Superior temporal gyrus (tissue), 1 donor: ENCODE data around the gene TOMM22.

Experiments used
- DNase-seq: peaks from one replicate; pipeline ENCODE4 v3.0.0-alpha.2; 2016; ENCODE audit errors: extremely low spot score

TOMM22 gene

GRCh38 chr22:38696606-38697424 is 15.1 kb downstream of the TOMM22 start:
- peak; percentile 56 for DNase-seq

- peak; percentile 48 for DNase-seq
Measured at GRCh38 chr22:38697425-38698089, 15.8 kb downstream of the TOMM22 start.

GRCh38 chr22:38698407-38699094 is 16.8 kb downstream of the TOMM22 start:
- DNase-seq, result no peak

DNA sequence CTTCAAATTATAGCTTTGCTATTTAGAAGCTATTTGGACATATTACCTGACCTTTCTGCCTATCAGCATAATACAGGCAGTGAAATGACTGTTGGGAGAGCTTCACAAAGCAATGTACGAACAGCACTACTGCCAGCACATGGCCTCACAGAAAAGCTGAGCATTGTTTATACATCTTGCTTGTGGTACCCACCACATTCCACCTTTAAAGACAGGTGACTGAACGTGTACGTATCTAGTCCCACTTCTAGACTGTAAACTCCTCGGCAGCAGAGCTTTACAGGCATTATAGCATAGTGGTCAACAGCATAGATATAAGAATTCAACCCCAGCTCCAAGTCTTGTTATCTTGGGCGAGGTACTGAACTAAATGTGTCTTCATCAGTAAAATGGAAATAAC is 17.4 kb downstream of the TOMM22 start:
- DNase-seq, result peak; percentile 30

DNA sequence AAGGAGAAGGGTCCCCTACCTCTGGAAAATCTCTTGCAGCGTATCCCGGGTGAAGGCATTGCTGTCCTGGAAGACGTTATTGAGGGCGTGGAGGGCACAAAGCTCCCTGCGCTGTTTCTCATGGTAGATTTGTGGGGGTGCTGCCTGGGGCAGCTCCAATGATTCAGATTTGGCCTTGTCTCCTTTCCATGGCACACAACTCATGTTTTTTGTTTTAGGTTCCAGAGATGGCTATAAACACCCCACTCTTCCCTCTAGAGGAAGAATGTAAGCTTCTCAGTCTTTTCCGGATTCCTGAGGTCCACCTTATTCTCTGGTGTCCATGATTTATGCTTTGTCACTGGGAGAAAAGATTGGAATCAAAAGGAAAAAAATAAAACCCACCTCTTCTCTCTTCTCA is 18.0 kb downstream of the TOMM22 start:
- peak; percentile 42 for DNase-seq

- DNase-seq, result peak; percentile 35
Measured at GRCh38 chr22:38700270-38700788, 18.6 kb downstream of the TOMM22 start.

GRCh38 chr22:38700789-38701628 is 19.3 kb downstream of the TOMM22 start, which contains the start of gene JOSD1:
TSS of gene JOSD1 (minus strand) at chr22:38700943. CDS start at chr22:38699987, 956 bp downstream.
- peak; percentile 93 for DNase-seq

DNA sequence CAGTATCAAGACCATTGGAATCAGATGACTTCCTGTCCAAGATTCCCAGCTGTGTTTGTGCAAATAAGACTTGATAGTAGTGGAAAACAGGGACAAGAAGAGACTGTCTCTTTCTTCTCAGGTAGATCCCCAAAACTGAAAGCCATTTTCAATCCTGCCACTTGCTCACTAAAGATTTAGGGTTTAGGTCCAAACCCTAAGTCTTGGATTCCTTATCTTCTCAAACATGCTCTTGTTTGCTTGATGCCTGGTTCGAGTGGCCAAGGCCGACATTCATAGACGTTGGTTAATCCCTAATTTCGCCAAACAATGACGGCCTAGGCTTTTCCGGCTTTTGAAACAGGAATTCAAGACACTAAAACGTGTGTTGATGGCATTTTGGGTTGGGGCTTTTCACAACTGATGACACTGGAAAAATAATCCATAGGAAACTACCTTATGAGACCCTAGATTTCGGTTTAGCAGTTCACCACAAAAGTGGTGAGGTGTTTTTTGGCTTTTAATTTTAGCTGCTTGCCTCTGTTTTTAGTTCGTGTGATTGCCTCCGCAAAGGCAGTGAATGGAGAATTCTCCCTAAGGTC is 23.0 kb downstream of the TOMM22 start:
- DNase-seq, result no peak

GRCh38 chr22:38705235-38706100 is 23.7 kb downstream of the TOMM22 start, which contains the start of gene GTPBP1:
TSS of gene GTPBP1 (plus strand) at chr22:38705944. CDS start at chr22:38705956, 12 bp downstream.
- peak; percentile 100 for DNase-seq

GRCh38 chr22:38706101-38706900 is 24.5 kb downstream of the TOMM22 start:
- DNase-seq, result peak; percentile 46

GRCh38 chr22:38706901-38707195 is 25.1 kb downstream of the TOMM22 start:
- no peak for DNase-seq

- no peak for DNase-seq
Measured at GRCh38 chr22:38707346-38707745, 25.6 kb downstream of the TOMM22 start.

DNA sequence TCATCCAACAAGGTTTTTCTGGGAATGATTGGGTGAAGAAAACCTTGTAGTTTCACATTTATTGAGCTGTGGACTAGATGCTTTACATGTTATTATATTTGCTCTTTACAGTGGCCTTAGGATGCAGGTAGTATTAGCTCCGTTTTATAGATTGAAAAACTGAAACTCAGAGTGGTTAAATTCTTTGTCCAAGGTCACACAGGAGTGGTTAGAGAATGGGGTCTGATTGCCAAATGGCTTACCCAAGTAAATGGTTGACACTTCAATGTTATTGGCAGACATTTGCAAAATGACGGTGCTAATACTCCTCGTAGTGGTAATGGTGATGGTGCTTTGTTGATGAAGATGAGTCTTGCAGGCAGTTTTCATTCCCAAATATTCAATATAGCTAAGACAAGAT is 26.2 kb downstream of the TOMM22 start:
- DNase-seq, result no peak

- DNase-seq, result no peak
Measured at GRCh38 chr22:38709306-38709705, 27.5 kb downstream of the TOMM22 start.

DNA sequence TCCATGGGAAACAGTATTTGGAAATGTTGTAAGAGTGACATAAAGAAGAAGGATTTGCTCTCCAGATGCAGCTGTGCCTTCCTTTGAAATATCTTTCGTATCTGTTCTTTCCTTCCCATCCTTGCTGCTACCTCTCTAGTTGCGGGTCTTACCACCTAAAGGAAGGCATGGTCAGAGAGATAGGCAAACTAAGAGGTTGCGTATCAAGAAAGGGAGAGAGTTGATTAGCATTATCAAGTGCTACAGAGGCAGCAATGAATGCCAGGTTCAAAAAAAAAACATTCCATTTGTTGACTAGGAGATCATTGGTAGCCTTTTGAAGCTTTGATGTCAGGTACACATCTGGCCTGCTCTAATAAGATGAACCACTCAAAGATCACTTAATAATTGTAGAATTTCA is 28.6 kb downstream of the TOMM22 start:
- DNase-seq, result no peak

GRCh38 chr22:38710866-38711265 is 29.1 kb downstream of the TOMM22 start:
- DNase-seq, result no peak

DNA sequence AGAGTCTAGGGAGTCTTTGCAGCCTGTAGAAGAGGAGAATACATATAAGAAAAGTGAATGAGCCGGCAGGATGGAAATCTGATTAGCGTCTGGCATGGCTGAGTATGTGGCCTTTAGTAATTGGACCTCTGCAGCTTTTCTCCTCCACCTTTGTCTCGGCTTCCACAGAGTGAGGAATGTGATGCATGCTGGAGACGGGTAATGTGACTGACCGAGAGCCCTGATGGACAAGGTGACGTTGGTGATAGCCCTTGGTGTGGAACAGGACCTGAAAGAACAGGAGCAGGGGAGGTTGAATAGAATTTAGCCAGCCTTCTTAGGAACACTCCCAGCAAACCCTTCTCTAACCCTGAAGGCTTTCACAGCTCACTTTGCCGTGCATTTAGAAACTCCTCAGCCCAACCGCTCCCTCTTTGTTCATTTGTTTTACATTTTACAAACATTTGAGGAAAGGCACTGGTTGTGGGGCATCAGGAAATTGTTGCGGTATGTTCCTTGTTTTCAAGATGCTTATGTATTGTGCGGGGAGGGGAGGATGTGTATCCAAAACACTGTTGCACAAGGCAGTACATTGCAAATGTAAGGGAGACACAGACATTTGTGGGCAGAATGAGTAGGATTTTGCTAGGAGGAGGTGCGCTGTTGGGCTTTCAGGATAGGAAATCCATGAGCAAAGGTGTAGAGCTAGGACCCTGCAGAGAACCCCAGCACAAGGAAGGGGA is 30.9 kb downstream of the TOMM22 start:
- no peak for DNase-seq

DNA sequence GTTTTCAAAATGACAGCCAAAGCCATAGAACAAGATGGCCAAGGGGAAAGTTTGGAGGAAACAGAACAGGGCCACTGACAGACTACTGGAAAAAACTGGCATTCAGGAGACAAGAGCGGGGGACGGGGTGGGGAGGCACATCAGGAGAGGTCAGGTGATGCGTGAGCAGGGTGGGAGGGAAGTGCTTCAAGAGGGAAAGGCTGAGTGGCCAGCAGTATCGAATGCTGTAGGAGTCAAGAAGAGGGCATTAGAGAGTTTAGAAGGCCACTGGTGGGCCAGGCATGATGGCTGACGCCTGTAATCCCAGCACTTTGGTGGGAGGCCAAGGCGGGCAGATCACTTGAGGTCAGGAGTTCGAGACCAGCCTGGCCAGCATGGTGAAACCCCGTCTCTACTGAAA is 32.2 kb downstream of the TOMM22 start:
- DNase-seq, result no peak
